Natural killer cell treated with Interleukin-12 subunit alpha and Interleukin-12 subunit beta and Interleukin-15 and Interleukin-18, amount 100 ng/mL, for 72 hours (primary cell): ENCODE measurements around the gene GEMIN2. TPM values are rescaled to one million over a fixed set of nuclear protein-coding genes. Genes with fewer than 3 reads are reported as not detected.
"Not testable (repeated sequence)": the region's sequence is repeated elsewhere in the genome, so short reads cannot be mapped to it uniquely, and the experiment has no call there.

Source experiments
- ATAC-seq, 2 donors: fragments of 150-1000 bp; cut with Tn5 transposase in 1 of 2; sonication (Bioruptor Pico), chemical (Tn5 transposase) in 1 of 2; 2 replicates each; pipeline ENCODE4 v1.10.0; 2021
- DNase-seq: peaks from one replicate; pipeline ENCODE4 v3.0.0; 2022; ENCODE audit warnings: low spot score
- H3K27ac Mint-ChIP-seq, 2 donors: 1 replicate in 1 of 2; 2 replicates in 1 of 2; pipeline ENCODE4 v1.8.0; 2022; ENCODE audit warnings: mixed read lengths in 2 of 2, mild to moderate bottlenecking in 1 of 2, moderate library complexity in 1 of 2
- H3K27me3 Mint-ChIP-seq, 2 donors: 1 replicate in 1 of 2; 2 replicates in 1 of 2; pipeline ENCODE4 v1.8.0; 2022; ENCODE audit warnings: mixed read lengths in 2 of 2
- H3K36me3 Mint-ChIP-seq: one replicate; pipeline ENCODE4 v1.8.0; 2022; ENCODE audit warnings: mixed read lengths
- H3K4me1 Mint-ChIP-seq, 2 donors: 1 replicate in 1 of 2; 2 replicates in 1 of 2; pipeline ENCODE4 v1.8.0; 2022; ENCODE audit warnings: low read depth in 2 of 2, mixed read lengths in 2 of 2, mild to moderate bottlenecking in 1 of 2
- H3K4me3 Mint-ChIP-seq: one replicate; pipeline ENCODE4 v1.8.0; 2022; ENCODE audit warnings: mixed read lengths
- H3K9me3 Mint-ChIP-seq: 2 replicates; pipeline ENCODE4 v1.8.0; 2022; ENCODE audit warnings: mixed read lengths
- total RNA-seq, 2 donors: library from RNA; stranded (reverse); gene quantifications; one replicate each; pipeline ENCODE4 v1.2.3, GENCODE V29; 2022

GEMIN2 gene
- 10 to 100 TPM; 15.6 to 29.7 TPM for total RNA-seq

GRCh38 chr14:39114073-39114838 lies at the start of gene GEMIN2:
Gene GEMIN2, plus strand, starts transcription at chr14:39114323. Its CDS starts 16 bp downstream, at chr14:39114339.
- H3K36me3 Mint-ChIP-seq = no peaks in the 10 kb centered on the region
- DNase-seq (peak; percentile 95), ATAC-seq (peak; percentile 99)
- peak within 1 kb of the TSS; percentile 87 to 96 for H3K27ac Mint-ChIP-seq
- H3K4me3 Mint-ChIP-seq = peak within 1 kb of the TSS; percentile 94
- no peaks in the 10 kb centered on the region for H3K9me3 Mint-ChIP-seq
- H3K4me1 Mint-ChIP-seq = peaks cover 10 to 11% of the 10 kb centered on the region in 2 donors
- H3K27me3 Mint-ChIP-seq = peaks cover 0 to 5% of the 10 kb centered on the region in 2 donors

GRCh38 chr14:39069169-39069805 lies 44.8 kb upstream of the GEMIN2 start:
- DNase-seq, ATAC-seq, H3K27ac Mint-ChIP-seq, H3K9me3 Mint-ChIP-seq, H3K4me3 Mint-ChIP-seq, H3K4me1 Mint-ChIP-seq, H3K27me3 Mint-ChIP-seq: not testable (repeated sequence)
- peaks cover 23% of the 10 kb centered on the region for H3K36me3 Mint-ChIP-seq

- DNase-seq (no peak), ATAC-seq (no peak)
- Mint-ChIP-seq H3K36me3 (peaks cover 23% of the 10 kb centered on the region), H3K27me3 (no peaks in the 10 kb centered on the region), H3K4me3 (no peak overlapping the region), H3K9me3 (no peaks in the 10 kb centered on the region), H3K27ac (no peak overlapping the region), H3K4me1 (peaks cover 0 to 6% of the 10 kb centered on the region in 2 donors)
Observed at GRCh38 chr14:39069923-39070322, 44.2 kb upstream of the GEMIN2 start.

GRCh38 chr14:39071096-39071495 lies 43.0 kb upstream of the GEMIN2 start:
- Mint-ChIP-seq H3K4me1 (peaks cover 0 to 6% of the 10 kb centered on the region in 2 donors), H3K27me3 (no peaks in the 10 kb centered on the region), H3K4me3 (no peak overlapping the region), H3K27ac (no peak overlapping the region), H3K9me3 (no peaks in the 10 kb centered on the region), H3K36me3 (peaks cover 18% of the 10 kb centered on the region)
- ATAC-seq (no peak), DNase-seq (no peak)

- no peak overlapping the region for H3K4me3 Mint-ChIP-seq
- no peak for ATAC-seq
- H3K27ac Mint-ChIP-seq = no peak overlapping the region
- no peak for DNase-seq
- no peaks in the 10 kb centered on the region for H3K27me3 Mint-ChIP-seq
- H3K36me3 Mint-ChIP-seq = peaks cover 21% of the 10 kb centered on the region
- H3K9me3 Mint-ChIP-seq = no peaks in the 10 kb centered on the region
- H3K4me1 Mint-ChIP-seq = peaks cover 0 to 2% of the 10 kb centered on the region in 2 donors
Observed at GRCh38 chr14:39080886-39081285, 33.2 kb upstream of the GEMIN2 start.

- H3K36me3 Mint-ChIP-seq = peaks cover 25% of the 10 kb centered on the region
- H3K4me1 Mint-ChIP-seq = peaks cover 0 to 2% of the 10 kb centered on the region in 2 donors
- H3K27ac Mint-ChIP-seq = no peak overlapping the region
Observed at GRCh38 chr14:39083127-39083526, 31.0 kb upstream of the GEMIN2 start.

GRCh38 chr14:39085933-39086332 lies 28.2 kb upstream of the GEMIN2 start:
- ATAC-seq (no peak), DNase-seq (no peak)
- H3K27ac Mint-ChIP-seq = no peak overlapping the region
- H3K4me1 Mint-ChIP-seq = peaks cover 5 to 11% of the 10 kb centered on the region in 2 donors
- H3K9me3 Mint-ChIP-seq = no peaks in the 10 kb centered on the region
- H3K36me3 Mint-ChIP-seq = peaks cover 37% of the 10 kb centered on the region
- H3K27me3 Mint-ChIP-seq = no peaks in the 10 kb centered on the region
- H3K4me3 Mint-ChIP-seq = no peak overlapping the region

More at GRCh38 chr14:39083127-39083526, 31.0 kb upstream of the GEMIN2 start:
- Mint-ChIP-seq H3K4me3 (no peak overlapping the region), H3K27me3 (no peaks in the 10 kb centered on the region), H3K9me3 (no peaks in the 10 kb centered on the region)
- no peak for DNase-seq
- ATAC-seq = no peak

GRCh38 chr14:39087493-39087892 lies 26.6 kb upstream of the GEMIN2 start:
- DNase-seq = no peak
- ATAC-seq = no peak
- Mint-ChIP-seq H3K27ac (peak overlapping the region in 1 of 2 donors; percentile 12), H3K9me3 (no peaks in the 10 kb centered on the region), H3K27me3 (no peaks in the 10 kb centered on the region), H3K4me1 (peaks cover 14 to 18% of the 10 kb centered on the region in 2 donors), H3K4me3 (no peak overlapping the region), H3K36me3 (peaks cover 44% of the 10 kb centered on the region)

- Mint-ChIP-seq H3K27me3 (no peaks in the 10 kb centered on the region), H3K36me3 (peaks cover 41% of the 10 kb centered on the region), H3K27ac (no peak overlapping the region), H3K4me3 (no peak overlapping the region), H3K9me3 (no peaks in the 10 kb centered on the region), H3K4me1 (peaks cover 22 to 23% of the 10 kb centered on the region in 2 donors)
- ATAC-seq = no peak
- no peak for DNase-seq
Observed at GRCh38 chr14:39090548-39091111, 23.5 kb upstream of the GEMIN2 start.

GRCh38 chr14:39091716-39092115 lies 22.4 kb upstream of the GEMIN2 start:
- H3K9me3 Mint-ChIP-seq = no peaks in the 10 kb centered on the region
- no peaks in the 10 kb centered on the region for H3K27me3 Mint-ChIP-seq
- peaks cover 22 to 23% of the 10 kb centered on the region in 2 donors for H3K4me1 Mint-ChIP-seq
- peaks cover 41% of the 10 kb centered on the region for H3K36me3 Mint-ChIP-seq
- no peak for ATAC-seq
- no peak for DNase-seq
- no peak overlapping the region for H3K4me3 Mint-ChIP-seq
- H3K27ac Mint-ChIP-seq = peak overlapping the region in 1 of 2 donors; percentile 45

- no peak overlapping the region for H3K4me3 Mint-ChIP-seq
- no peak for ATAC-seq
- no peak overlapping the region for H3K27ac Mint-ChIP-seq
- H3K27me3 Mint-ChIP-seq = no peaks in the 10 kb centered on the region
- DNase-seq = no peak
- peaks cover 31% of the 10 kb centered on the region for H3K36me3 Mint-ChIP-seq
- H3K4me1 Mint-ChIP-seq = peaks cover 29% of the 10 kb centered on the region in 2 donors
- no peaks in the 10 kb centered on the region for H3K9me3 Mint-ChIP-seq
Observed at GRCh38 chr14:39094515-39094914, 19.6 kb upstream of the GEMIN2 start.

GRCh38 chr14:39097159-39097558 lies 17.0 kb upstream of the GEMIN2 start:
- no peak for DNase-seq
- peak in 1 of 2 donors; percentile 31 for ATAC-seq
- Mint-ChIP-seq H3K27me3 (no peaks in the 10 kb centered on the region), H3K4me3 (peak overlapping the region; percentile 21), H3K9me3 (no peaks in the 10 kb centered on the region), H3K4me1 (peaks cover 26 to 33% of the 10 kb centered on the region in 2 donors), H3K27ac (peak overlapping the region; percentile 0 to 49), H3K36me3 (peaks cover 9% of the 10 kb centered on the region)

- not testable (repeated sequence) for H3K27me3 Mint-ChIP-seq, H3K4me3 Mint-ChIP-seq, ATAC-seq, H3K27ac Mint-ChIP-seq, H3K36me3 Mint-ChIP-seq, DNase-seq, H3K9me3 Mint-ChIP-seq
- H3K4me1 Mint-ChIP-seq = peaks cover 37 to 45% of the 10 kb centered on the region in 2 donors
Observed at GRCh38 chr14:39099215-39099614, 14.9 kb upstream of the GEMIN2 start.

- H3K4me1 Mint-ChIP-seq = peaks cover 36 to 43% of the 10 kb centered on the region in 2 donors
- DNase-seq = no peak
- no peak overlapping the region for H3K4me3 Mint-ChIP-seq
- no peaks in the 10 kb centered on the region for H3K9me3 Mint-ChIP-seq
- no peak overlapping the region for H3K27ac Mint-ChIP-seq
- peaks cover 3% of the 10 kb centered on the region for H3K36me3 Mint-ChIP-seq
- H3K27me3 Mint-ChIP-seq = no peaks in the 10 kb centered on the region
- ATAC-seq = no peak
Observed at GRCh38 chr14:39099748-39100147, 14.4 kb upstream of the GEMIN2 start.
